ENCODE results near the gene PYURF.

Gene PYURF

GRCh38 chr4:88517825-88518224 lies 5.8 kb downstream of the PYURF start:
- DNase-seq, result no peak
- intact Hi-C loops (cut with DNase I), result loop anchor here (2.0 kb wide), 2 partner anchors 139 to 301 kb away; partner anchors contain the start of gene HERC6

- no peak for DNase-seq
- intact Hi-C loops (cut with DNase I), result no loop called here
These were observed 6.8 kb downstream of the PYURF start for GRCh38 chr4:88516746-88517145.

- DNase-seq, result no peak
- intact Hi-C loops (cut with DNase I), result no loop called here
These were observed 8.7 kb downstream of the PYURF start for GRCh38 chr4:88514557-88515511.

- DNase-seq, result no peak
- intact Hi-C loops (cut with DNase I), result no loop called here
These were observed 12.3 kb downstream of the PYURF start for GRCh38 chr4:88511236-88511635.

DNA sequence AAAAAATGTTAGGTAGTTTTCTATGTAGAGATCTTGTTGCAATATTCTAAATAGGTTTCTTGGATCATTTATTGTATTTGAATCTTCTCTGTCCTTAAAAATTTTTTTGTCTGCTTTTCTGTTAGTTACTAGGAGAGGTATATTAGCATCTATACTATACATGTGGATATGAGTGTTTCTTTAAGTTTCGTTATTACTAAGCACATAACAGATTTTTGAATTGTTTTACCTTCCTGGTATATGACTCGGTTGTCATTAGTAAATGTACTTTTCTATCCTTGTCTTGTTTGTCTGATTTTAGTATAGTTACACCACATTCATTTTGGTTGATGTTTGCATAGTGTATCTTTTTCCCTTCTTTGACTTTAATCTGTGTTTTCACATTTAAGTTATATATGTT lies 20.2 kb downstream of the PYURF start:
- intact Hi-C loops (cut with DNase I), result no loop called here
- no peak for DNase-seq

- intact Hi-C loops (cut with DNase I), result no loop called here
- DNase-seq, result no peak
These were observed 25.6 kb downstream of the PYURF start for GRCh38 chr4:88497859-88498409.

- intact Hi-C loops (cut with DNase I), result no loop called here
- DNase-seq, result no peak
These were observed 34.3 kb downstream of the PYURF start for GRCh38 chr4:88489100-88489761.

DNA sequence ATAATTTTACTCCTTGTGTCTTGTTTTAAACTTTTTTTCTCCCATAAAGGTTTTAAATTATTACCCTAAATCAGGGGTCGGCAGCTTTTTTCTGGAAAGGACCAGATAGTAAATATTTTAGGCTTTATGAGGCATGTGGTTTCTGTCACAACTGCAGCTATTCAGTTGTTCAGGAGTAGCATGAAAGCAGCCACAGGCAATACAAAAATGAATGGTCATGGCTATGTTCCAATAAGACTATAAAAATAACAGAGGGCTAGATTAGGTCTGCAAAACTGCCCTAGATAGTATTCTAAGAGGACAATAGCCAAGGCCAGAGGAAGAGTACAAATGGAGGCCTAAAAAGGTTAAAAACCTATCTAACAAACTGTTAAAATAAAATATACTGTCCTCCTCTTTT lies 42.0 kb downstream of the PYURF start:
- intact Hi-C loops (cut with DNase I), result no loop called here
- DNase-seq, result no peak

DNA sequence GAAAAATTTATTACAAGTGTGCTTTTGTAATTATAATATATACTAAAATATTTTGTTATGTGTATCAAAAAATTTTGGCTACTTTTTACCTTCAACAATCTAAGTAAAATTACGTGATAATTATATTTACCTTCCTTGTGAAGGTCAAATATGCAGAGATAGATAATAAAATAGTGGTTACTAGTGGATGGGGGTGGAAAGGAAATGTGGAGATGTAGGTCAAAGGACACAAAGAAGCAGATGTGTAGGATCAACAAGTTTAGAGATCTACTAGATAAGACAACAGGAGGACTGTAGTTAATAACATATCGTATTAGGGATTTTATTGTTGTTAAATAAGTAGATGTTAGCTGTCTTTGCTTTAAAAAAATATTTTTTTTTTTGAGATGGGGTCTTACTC lies 45.3 kb downstream of the PYURF start:
- no peak for DNase-seq
- intact Hi-C loops (cut with DNase I), result no loop called here

DNA sequence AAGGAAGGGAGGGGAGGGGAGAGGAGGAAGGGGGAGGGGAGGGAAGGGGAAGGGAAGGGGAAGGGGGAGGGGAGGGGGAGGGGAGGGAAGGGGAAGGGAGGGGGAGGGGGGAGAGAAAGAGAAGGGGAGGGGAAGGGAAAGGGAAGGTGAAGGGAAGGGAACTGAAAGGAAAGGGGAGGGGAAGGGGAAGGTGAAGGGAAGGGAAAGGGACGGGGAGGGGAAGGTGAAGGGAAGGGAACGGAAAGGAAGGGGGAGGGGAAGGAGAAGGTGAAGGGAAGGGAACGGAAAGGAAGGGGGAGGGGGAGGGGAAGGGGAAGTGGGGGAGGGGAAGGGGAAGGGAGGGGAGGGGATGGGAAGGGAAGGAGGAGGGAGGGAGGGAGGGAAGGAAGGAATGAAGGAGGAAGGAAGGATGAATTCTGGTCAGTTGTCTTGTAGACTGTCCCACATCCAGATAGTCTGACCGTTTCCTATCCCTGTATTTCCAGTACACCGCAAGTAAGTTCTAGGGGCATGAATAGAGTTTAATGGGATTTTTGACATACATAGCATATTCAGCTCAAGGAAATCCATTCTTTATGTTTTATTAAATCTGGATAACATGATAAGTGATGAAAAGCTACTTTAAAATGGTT lies 46.2 kb downstream of the PYURF start:
- DNase-seq, result no peak
- intact Hi-C loops (cut with DNase I), result no loop called here
